ENCODE results near the gene POLDIP2. TPM values are rescaled to one million over a fixed set of nuclear protein-coding genes. Genes with fewer than 3 reads are reported as not detected.

The POLDIP2 gene
- total and polyA plus RNA-seq, 2 of the 13 experiments (the other 11 are each of a cell fraction or from before 2014, with no cell fraction given), result 85.9 to 114 TPM

DNA sequence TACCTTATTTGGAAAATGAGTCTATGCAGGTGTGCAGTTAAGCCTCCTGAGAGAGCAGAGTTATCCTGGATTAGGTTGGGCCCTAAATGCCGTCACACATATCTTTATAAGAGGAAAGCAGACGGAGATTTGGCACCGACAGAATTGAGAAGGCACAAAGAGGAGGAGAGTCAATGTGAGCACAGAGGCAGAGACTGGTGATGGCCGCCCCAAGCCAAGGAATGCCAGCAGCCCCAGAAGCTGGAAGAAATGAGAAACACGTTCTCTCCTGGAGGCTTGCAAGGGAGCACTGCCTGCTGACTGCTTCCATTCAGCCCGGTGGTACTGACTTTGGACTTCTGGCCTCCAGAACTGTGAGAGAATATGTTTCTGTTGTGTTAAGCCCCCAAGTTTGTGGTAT lies 45.5 kb upstream of the POLDIP2 start:
- Histone ChIP-seq H3K4me2 (ENCODE audit: low read depth, low read length) (no peak overlapping the region), H3K4me1 (ENCODE audit: insufficient read depth, low read length) (peaks cover 47% of the 10 kb centered on the region)

DNA sequence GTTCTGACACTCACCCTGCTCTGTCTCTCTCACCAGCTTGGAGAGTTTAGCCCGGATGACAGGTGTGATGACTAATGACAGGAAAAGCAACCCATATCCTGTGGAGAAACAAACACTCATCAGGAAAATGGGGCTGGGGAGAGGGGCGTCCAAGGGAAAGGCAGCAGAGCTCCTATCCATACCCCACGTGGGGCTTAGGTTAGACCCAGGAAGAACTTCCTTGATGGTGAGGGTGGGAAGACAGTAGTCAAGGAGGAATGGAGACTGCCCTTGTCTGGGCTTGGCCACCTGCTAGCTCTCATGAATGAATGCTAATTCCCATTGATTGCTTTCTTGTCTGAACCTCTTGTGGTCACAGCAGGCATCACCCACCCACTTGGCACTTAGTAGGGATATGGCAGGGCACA lies 44.9 kb upstream of the POLDIP2 start:
- H2AFZ ChIP-seq (ENCODE audit: low read length), result no peak overlapping the region
- FAIRE-seq (no peak), ATAC-seq (no peak), DNase-seq (ENCODE audit: low spot score) (no peak)
- H3K79me2 ChIP-seq (ENCODE audit: insufficient read depth, low read length), result peaks cover 13% of the 10 kb centered on the region
- ChIA-PET POLR2A (interaction anchor here (1.6 kb wide), 1 partner anchor 32 kb away, joined by 6 read pairs; the partner anchor contains the start of gene VTN), CTCF (ENCODE audit: low intra/inter-chr PET ratio, low total read pairs) (no interaction called here)
- no peaks in the 10 kb centered on the region; a peak in 1 of 5 replicates for H3K27me3 ChIP-seq (ENCODE audit: control insufficient read depth in 1 of 2, insufficient read depth in 2 of 2, low read length in 2 of 2)
- no peak overlapping the region for H3K4me3 ChIP-seq (replicated peaks in 1 of 3; ENCODE audit: insufficient read depth in 1 of 3, low read depth in 2 of 3, low read length in 3 of 3)
- peaks cover 53% of the 10 kb centered on the region for H3K4me1 ChIP-seq (ENCODE audit: insufficient read depth, low read length)
- in situ Hi-C loops (cut with HindIII; ENCODE audit: extremely low pct_ligation_motif_present, low pct_unique_long_range_greater_than_20kb) (no loop called here), intact Hi-C loops (cut with micrococcal nuclease; ENCODE audit: unreplicated experiment) (no loop called here)
- no peak for TF ChIP-seq ZNF446 (CRISPR knock-in tag; IDR thresholded peaks at IDR 0.05)
- TF ChIP-seq, protein P1, sequence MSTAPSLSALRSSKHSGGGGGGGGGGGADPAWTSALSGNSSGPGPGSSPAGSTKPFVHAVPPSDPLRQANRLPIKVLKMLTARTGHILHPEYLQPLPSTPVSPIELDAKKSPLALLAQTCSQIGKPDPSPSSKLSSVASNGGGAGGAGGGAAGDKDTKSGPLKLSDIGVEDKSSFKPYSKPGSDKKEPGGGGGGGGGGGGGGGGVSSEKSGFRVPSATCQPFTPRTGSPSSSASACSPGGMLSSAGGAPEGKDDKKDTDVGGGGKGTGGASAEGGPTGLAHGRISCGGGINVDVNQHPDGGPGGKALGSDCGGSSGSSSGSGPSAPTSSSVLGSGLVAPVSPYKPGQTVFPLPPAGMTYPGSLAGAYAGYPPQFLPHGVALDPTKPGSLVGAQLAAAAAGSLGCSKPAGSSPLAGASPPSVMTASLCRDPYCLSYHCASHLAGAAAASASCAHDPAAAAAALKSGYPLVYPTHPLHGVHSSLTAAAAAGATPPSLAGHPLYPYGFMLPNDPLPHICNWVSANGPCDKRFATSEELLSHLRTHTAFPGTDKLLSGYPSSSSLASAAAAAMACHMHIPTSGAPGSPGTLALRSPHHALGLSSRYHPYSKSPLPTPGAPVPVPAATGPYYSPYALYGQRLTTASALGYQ (CRISPR knock-in tag; IDR thresholded peaks at IDR 0.05), result no peak
- no peak for TF ChIP-seq TCF7L2 (IDR thresholded peaks at IDR 0.05; ENCODE audit: low read depth, low read length)
- TF ChIP-seq ZNF598 (CRISPR knock-in tag; IDR thresholded peaks at IDR 0.05; ENCODE audit: borderline replicate concordance), result no peak
- TF ChIP-seq NCOA5 (CRISPR knock-in tag; IDR thresholded peaks at IDR 0.05), result no peak
- TF ChIP-seq MATR3 (CRISPR knock-in tag; IDR thresholded peaks at IDR 0.05), result no peak
- no peak for TF ChIP-seq TCF12 (IDR thresholded peaks at IDR 0.05)
- no peak for TF ChIP-seq TCF12 (CRISPR knock-in tag; IDR thresholded peaks at IDR 0.05)
- no peak for TF ChIP-seq SP140L (CRISPR knock-in tag; IDR thresholded peaks at IDR 0.05; ENCODE audit: borderline replicate concordance)
- TF ChIP-seq RFX1 (IDR thresholded peaks at IDR 0.05), result no peak
- no peak for TF ChIP-seq ZNF317 (CRISPR knock-in tag; IDR thresholded peaks at IDR 0.05)
- no peak for TF ChIP-seq DR1 (CRISPR knock-in tag; IDR thresholded peaks at IDR 0.05)
- no peak for TF ChIP-seq RORA (CRISPR knock-in tag; IDR thresholded peaks at IDR 0.05)
- no peak for TF ChIP-seq MAFF (IDR thresholded peaks at IDR 0.05; ENCODE audit: low read depth, low read length)
- no peak for TF ChIP-seq ZNF605 (CRISPR knock-in tag; IDR thresholded peaks at IDR 0.05)
- no peak for TF ChIP-seq SALL2 (CRISPR knock-in tag; IDR thresholded peaks at IDR 0.05)
- no TSS peak for BruUV-seq (replicated peaks)
- no peak overlapping the region for H3K27ac ChIP-seq (ENCODE audit: extremely low read length, insufficient read depth, low read length)
- H4K20me1 ChIP-seq (ENCODE audit: insufficient read depth, low read length), result no peaks in the 10 kb centered on the region
- WGBS (ENCODE audit: low lambda C conversion rate), result 64% methylated on average over 3 of the region's 3 CpGs
- H3K9ac ChIP-seq (ENCODE audit: insufficient read depth, low read depth, low read length), result no peak overlapping the region
- H3K36me3 ChIP-seq (replicated peaks in 1 of 2; ENCODE audit: control insufficient read depth in 1 of 2, insufficient read depth in 2 of 2, low read length in 2 of 2), result peaks cover 13 to 33% of the 10 kb centered on the region in 2 experiments
- no peaks in the 10 kb centered on the region for H3K9me3 ChIP-seq (ENCODE audit: low read length)
- H3K4me2 ChIP-seq (ENCODE audit: low read depth, low read length), result no peak overlapping the region

More for the DNA sequence above, 45.5 kb upstream of the POLDIP2 start:
- Histone ChIP-seq H4K20me1 (ENCODE audit: insufficient read depth, low read length) (no peaks in the 10 kb centered on the region), H3K27ac (ENCODE audit: extremely low read length, insufficient read depth, low read length) (no peak overlapping the region), H3K27me3 (ENCODE audit: control insufficient read depth in 1 of 2, insufficient read depth in 2 of 2, low read length in 2 of 2) (no peaks in the 10 kb centered on the region; a peak in 1 of 5 replicates), H3K79me2 (ENCODE audit: insufficient read depth, low read length) (peaks cover 13% of the 10 kb centered on the region), H3K9ac (ENCODE audit: insufficient read depth, low read depth, low read length) (no peak overlapping the region), H2AFZ (ENCODE audit: low read length) (no peak overlapping the region), H3K36me3 (replicated peaks in 1 of 2; ENCODE audit: control insufficient read depth in 1 of 2, insufficient read depth in 2 of 2, low read length in 2 of 2) (peaks cover 13 to 33% of the 10 kb centered on the region in 2 experiments), H3K4me3 (replicated peaks in 1 of 3; ENCODE audit: insufficient read depth in 1 of 3, low read depth in 2 of 3, low read length in 3 of 3) (no peak overlapping the region), H3K9me3 (ENCODE audit: low read length) (no peaks in the 10 kb centered on the region)
- WGBS (ENCODE audit: low lambda C conversion rate), result 89% methylated on average over 5 of the region's 6 CpGs
- no TSS peak for BruUV-seq (replicated peaks)
- CTCF ChIA-PET (ENCODE audit: low intra/inter-chr PET ratio, low total read pairs), result no interaction called here
- no peak for TF ChIP-seq ZNF839 (CRISPR knock-in tag; IDR thresholded peaks at IDR 0.05; ENCODE audit: borderline replicate concordance)
- TF ChIP-seq POLR2A (IDR thresholded peaks at IDR 0.05; ENCODE audit: insufficient read depth in 1 of 2, low read depth in 2 of 2, low read length in 2 of 2), result 0 out of 4 replicates have a peak, but pooled peaks of 1 of the 2 experiments have one; percentile 15
- 0 out of 2 replicates have a peak, but pooled peaks have one; percentile 21 for TF ChIP-seq RBFOX2 (IDR thresholded peaks at IDR 0.05; ENCODE audit: low read depth, low read length)
- intact Hi-C loops (cut with micrococcal nuclease; ENCODE audit: unreplicated experiment) (no loop called here), in situ Hi-C loops (cut with HindIII; ENCODE audit: extremely low pct_ligation_motif_present, low pct_unique_long_range_greater_than_20kb) (no loop called here)
- POLR2A ChIA-PET, result interaction anchor here (1.6 kb wide), 1 partner anchor 33 kb away, joined by 6 read pairs; the partner anchor contains the start of gene VTN
- ATAC-seq (no peak), DNase-seq (ENCODE audit: low spot score) (no peak), FAIRE-seq (no peak)
